K562 (cell line): Measurements from ENCODE around the gene RHOA. TPM values are rescaled to one million over a fixed set of nuclear protein-coding genes. Genes with fewer than 3 reads are reported as not detected.

Experiments
- CXXC5 ChIP-seq: fragments of 250-450 bp; sonication (Bioruptor Pico); IDR thresholded peaks from 2 replicates; pipeline ENCODE4 v1.8.0; 2022; ENCODE audit warnings: inconsistent platforms, mild to moderate bottlenecking, moderate library complexity
- DIDO1 ChIP-seq: fragments of 450-650 bp; IDR thresholded peaks from 2 replicates; pipeline ENCODE4 v1.6.1; 2016; ENCODE audit warnings: low read depth, missing biosample characterization, missing genetic modification characterization
- EHMT2 ChIP-seq: fragments of 450-650 bp; IDR thresholded peaks from 2 replicates; pipeline ENCODE4 v1.6.1; 2018; ENCODE audit warnings: antibody characterized with exemption
- LCOR ChIP-seq: sonication (generic); formaldehyde crosslinking; IDR thresholded peaks from 2 replicates; pipeline ENCODE4 v1.8.0; 2022; ENCODE audit warnings: mild to moderate bottlenecking, missing genetic modification reagents
- MEIS2 ChIP-seq: fragments of 450-650 bp; IDR thresholded peaks from 2 replicates; pipeline ENCODE4 v1.6.1; 2014; ENCODE audit warnings: mild to moderate bottlenecking; ENCODE audit not compliant: partially characterized antibody
- NR2F6 ChIP-seq: fragments of 450-650 bp; formaldehyde crosslinking; IDR thresholded peaks from 2 replicates; pipeline ENCODE4 v1.4.0; 2020; ENCODE audit warnings: mild to moderate bottlenecking
- POLR2AphosphoS5 ChIP-seq: IDR thresholded peaks from 2 replicates; pipeline ENCODE4 v1.6.1; 2011; ENCODE audit warnings: mild to moderate bottlenecking, low read depth, low read length, moderate library complexity; ENCODE audit not compliant: control insufficient read depth, insufficient read depth
- RAD21 ChIP-seq, 2 experiments: fragments of 250-450 bp in 1 of 2; fragments of 450-650 bp in 1 of 2; sonication (Bioruptor Pico) in 1 of 2; formaldehyde crosslinking in 1 of 2; IDR thresholded peaks in 1 of 2; conservative IDR thresholded peaks in 1 of 2; 2 replicates each; pipeline versions ENCODE4 v1.4.0 to v1.8.0; 2020 to 2022; ENCODE audit warnings: mild to moderate bottlenecking in 2 of 2, moderate library complexity in 1 of 2
- RBM34 ChIP-seq: fragments of 200-400 bp; formaldehyde crosslinking; IDR thresholded peaks from 2 replicates; pipeline ENCODE4 v1.6.1; 2018; ENCODE audit warnings: low read length, borderline replicate concordance; ENCODE audit not compliant: insufficient read depth
- SAFB ChIP-seq: fragments of 200-400 bp; formaldehyde crosslinking; IDR thresholded peaks from 2 replicates; pipeline ENCODE4 v1.6.1; 2017; ENCODE audit warnings: low read depth, low read length, borderline replicate concordance
- SRSF1 ChIP-seq: fragments of 200-400 bp; formaldehyde crosslinking; IDR thresholded peaks from 2 replicates; pipeline ENCODE4 v1.6.1; 2017; ENCODE audit warnings: mild to moderate bottlenecking, low read depth, low read length, moderate library complexity
- SRSF7 ChIP-seq: fragments of 200-400 bp; formaldehyde crosslinking; optimal IDR thresholded peaks from 2 replicates; pipeline ENCODE3; 2017; ENCODE audit warnings: mild to moderate bottlenecking, low read depth, low read length
- ZNF133 ChIP-seq: fragments of 250-450 bp; sonication (Bioruptor Pico); IDR thresholded peaks from 2 replicates; pipeline ENCODE4 v1.4.0; 2020; ENCODE audit warnings: mild to moderate bottlenecking
- ZNF707 ChIP-seq: fragments of 250-450 bp; sonication (Bioruptor Pico); conservative IDR thresholded peaks from 2 replicates; pipeline ENCODE4 v1.8.0; 2022; ENCODE audit warnings: inconsistent platforms, mild to moderate bottlenecking, moderate library complexity
- polyA plus RNA-seq, 8 experiments: library from polyadenylated mRNA; depleted of rRNA in 4 of 8; stranded (reverse) in 5 of 8; unstranded in 3 of 8; fragments of >200 nt; fragmentation: Nextera tagmentation in 2 of 8; fragmentation: Illumina TruSeq in 1 of 8; extraction: Ambion mirVana in 2 of 8; extraction: Trizol in 1 of 8; gene quantifications; 2 replicates each; pipeline versions ENCODE4 v1.2.1 to v1.2.3, GENCODE V29; 2011 to 2014; ENCODE audit warnings: inconsistent platforms in 1 of 8, missing spikeins in 1 of 8
- total RNA-seq, 7 experiments: library from RNA; depleted of rRNA in 6 of 7; stranded (reverse); fragments of >200 nt in 6 of 7; fragmentation: Illumina TruSeq in 2 of 7; extraction: Trizol in 2 of 7; gene quantifications; 2 replicates each; pipeline versions ENCODE4 v1.2.1 to v1.2.3, GENCODE V29; 2011 to 2021; ENCODE audit warnings: low replicate concordance in 1 of 7
- TF ChIP-seq, protein P1 (sequence below): fragments of 450-650 bp; IDR thresholded peaks from 2 replicates; pipeline ENCODE4 v1.6.1; 2016; ENCODE audit warnings: mild to moderate bottlenecking, moderate library complexity
- TF ChIP-seq, protein P2 (sequence below): sonication (generic); formaldehyde crosslinking; IDR thresholded peaks from 2 replicates; pipeline ENCODE4 v1.9.0; 2022; ENCODE audit warnings: mild to moderate bottlenecking, missing genetic modification reagents

The RHOA gene
- total and polyA plus RNA-seq, 9 of the 15 experiments (the other 6 are each of a cell fraction or from before 2014, with no cell fraction given) = 136 to 540 (median 236) TPM

DNA sequence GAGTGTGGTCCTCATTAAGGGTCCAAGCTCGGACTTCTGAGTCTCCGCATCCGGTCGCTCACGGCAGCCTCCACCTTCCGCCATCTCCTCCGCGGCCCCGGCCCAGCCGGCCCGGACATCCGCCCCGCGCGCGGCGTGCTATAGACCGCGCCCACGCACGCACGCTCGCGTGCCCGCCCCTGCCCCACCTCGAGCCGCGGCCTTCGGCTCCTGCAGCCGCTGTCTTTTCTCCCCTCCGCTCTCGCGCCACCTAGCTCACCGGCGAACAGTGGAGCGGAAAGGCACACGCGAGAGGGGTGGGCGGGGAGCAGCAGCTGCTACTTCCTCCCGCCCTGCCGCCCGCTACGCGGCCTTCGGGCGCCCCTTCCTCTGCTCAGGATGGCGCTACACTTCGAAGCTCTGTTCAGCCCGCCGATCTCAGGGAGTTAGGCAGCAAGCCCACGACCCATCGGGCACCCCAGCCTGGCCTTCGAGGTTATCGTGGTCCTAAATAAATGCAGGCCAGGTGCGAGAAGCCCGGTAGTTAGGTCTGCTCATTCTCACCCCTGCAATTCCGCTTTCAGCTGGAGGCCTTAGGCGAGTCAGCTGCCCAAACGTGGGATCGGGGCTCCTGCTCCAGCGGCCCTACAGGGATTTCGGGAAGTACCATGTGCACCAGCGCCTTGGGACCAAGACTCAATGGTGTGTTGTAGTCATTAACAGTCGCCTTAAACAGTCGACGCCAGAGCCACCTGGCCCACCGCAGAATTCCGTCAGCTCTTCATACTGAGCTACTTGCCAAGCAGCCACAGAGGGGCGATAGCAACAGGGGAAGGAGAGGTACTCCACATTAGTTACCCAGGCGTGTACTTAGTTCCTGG is 71.6 kb downstream of the RHOA start, which contains the start of gene USP4 (continued):
- TF ChIP-seq, protein P1, sequence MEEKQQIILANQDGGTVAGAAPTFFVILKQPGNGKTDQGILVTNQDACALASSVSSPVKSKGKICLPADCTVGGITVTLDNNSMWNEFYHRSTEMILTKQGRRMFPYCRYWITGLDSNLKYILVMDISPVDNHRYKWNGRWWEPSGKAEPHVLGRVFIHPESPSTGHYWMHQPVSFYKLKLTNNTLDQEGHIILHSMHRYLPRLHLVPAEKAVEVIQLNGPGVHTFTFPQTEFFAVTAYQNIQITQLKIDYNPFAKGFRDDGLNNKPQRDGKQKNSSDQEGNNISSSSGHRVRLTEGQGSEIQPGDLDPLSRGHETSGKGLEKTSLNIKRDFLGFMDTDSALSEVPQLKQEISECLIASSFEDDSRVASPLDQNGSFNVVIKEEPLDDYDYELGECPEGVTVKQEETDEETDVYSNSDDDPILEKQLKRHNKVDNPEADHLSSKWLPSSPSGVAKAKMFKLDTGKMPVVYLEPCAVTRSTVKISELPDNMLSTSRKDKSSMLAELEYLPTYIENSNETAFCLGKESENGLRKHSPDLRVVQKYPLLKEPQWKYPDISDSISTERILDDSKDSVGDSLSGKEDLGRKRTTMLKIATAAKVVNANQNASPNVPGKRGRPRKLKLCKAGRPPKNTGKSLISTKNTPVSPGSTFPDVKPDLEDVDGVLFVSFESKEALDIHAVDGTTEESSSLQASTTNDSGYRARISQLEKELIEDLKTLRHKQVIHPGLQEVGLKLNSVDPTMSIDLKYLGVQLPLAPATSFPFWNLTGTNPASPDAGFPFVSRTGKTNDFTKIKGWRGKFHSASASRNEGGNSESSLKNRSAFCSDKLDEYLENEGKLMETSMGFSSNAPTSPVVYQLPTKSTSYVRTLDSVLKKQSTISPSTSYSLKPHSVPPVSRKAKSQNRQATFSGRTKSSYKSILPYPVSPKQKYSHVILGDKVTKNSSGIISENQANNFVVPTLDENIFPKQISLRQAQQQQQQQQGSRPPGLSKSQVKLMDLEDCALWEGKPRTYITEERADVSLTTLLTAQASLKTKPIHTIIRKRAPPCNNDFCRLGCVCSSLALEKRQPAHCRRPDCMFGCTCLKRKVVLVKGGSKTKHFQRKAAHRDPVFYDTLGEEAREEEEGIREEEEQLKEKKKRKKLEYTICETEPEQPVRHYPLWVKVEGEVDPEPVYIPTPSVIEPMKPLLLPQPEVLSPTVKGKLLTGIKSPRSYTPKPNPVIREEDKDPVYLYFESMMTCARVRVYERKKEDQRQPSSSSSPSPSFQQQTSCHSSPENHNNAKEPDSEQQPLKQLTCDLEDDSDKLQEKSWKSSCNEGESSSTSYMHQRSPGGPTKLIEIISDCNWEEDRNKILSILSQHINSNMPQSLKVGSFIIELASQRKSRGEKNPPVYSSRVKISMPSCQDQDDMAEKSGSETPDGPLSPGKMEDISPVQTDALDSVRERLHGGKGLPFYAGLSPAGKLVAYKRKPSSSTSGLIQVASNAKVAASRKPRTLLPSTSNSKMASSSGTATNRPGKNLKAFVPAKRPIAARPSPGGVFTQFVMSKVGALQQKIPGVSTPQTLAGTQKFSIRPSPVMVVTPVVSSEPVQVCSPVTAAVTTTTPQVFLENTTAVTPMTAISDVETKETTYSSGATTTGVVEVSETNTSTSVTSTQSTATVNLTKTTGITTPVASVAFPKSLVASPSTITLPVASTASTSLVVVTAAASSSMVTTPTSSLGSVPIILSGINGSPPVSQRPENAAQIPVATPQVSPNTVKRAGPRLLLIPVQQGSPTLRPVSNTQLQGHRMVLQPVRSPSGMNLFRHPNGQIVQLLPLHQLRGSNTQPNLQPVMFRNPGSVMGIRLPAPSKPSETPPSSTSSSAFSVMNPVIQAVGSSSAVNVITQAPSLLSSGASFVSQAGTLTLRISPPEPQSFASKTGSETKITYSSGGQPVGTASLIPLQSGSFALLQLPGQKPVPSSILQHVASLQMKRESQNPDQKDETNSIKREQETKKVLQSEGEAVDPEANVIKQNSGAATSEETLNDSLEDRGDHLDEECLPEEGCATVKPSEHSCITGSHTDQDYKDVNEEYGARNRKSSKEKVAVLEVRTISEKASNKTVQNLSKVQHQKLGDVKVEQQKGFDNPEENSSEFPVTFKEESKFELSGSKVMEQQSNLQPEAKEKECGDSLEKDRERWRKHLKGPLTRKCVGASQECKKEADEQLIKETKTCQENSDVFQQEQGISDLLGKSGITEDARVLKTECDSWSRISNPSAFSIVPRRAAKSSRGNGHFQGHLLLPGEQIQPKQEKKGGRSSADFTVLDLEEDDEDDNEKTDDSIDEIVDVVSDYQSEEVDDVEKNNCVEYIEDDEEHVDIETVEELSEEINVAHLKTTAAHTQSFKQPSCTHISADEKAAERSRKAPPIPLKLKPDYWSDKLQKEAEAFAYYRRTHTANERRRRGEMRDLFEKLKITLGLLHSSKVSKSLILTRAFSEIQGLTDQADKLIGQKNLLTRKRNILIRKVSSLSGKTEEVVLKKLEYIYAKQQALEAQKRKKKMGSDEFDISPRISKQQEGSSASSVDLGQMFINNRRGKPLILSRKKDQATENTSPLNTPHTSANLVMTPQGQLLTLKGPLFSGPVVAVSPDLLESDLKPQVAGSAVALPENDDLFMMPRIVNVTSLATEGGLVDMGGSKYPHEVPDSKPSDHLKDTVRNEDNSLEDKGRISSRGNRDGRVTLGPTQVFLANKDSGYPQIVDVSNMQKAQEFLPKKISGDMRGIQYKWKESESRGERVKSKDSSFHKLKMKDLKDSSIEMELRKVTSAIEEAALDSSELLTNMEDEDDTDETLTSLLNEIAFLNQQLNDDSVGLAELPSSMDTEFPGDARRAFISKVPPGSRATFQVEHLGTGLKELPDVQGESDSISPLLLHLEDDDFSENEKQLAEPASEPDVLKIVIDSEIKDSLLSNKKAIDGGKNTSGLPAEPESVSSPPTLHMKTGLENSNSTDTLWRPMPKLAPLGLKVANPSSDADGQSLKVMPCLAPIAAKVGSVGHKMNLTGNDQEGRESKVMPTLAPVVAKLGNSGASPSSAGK = peak; percentile 98
- TF ChIP-seq, protein P2, sequence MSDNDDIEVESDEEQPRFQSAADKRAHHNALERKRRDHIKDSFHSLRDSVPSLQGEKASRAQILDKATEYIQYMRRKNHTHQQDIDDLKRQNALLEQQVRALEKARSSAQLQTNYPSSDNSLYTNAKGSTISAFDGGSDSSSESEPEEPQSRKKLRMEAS (CRISPR knock-in tag) = peak; percentile 93
- TF ChIP-seq CXXC5 (CRISPR knock-in tag) (peak; percentile 92), SAFB (peak; percentile 92), POLR2AphosphoS5 (peak; percentile 63), SRSF7 (no peak), MEIS2 (peak; percentile 7), RAD21 (CRISPR knock-in tag; conservative IDR thresholded peaks at IDR 0.05 in 1 of 2, IDR thresholded peaks at IDR 0.05 in 1 of 2) (peak; percentile 64 to 80), ZNF707 (CRISPR knock-in tag) (no peak), LCOR (CRISPR knock-in tag) (peak; percentile 74; the same call in 1 of the 2 replicates), EHMT2 (no peak), SRSF1 (no peak), NR2F6 (no peak), RBM34 (no peak), ZNF133 (CRISPR knock-in tag) (no peak), DIDO1 (no peak)
